Activated CD4-positive, CD25-positive, alpha-beta regulatory T cell treated with anti-CD3 and anti-CD28 coated beads, Interleukin-2, amount 50 U/mL, for 72 hours (primary cell): Measurements from ENCODE around the gene HHAT.
"Not testable (repeated sequence)": the region's sequence is repeated elsewhere in the genome, so short reads cannot be mapped to it uniquely, and the experiment has no call there.

Experiments
- DNase-seq: peaks from one replicate; pipeline ENCODE4 v3.0.0; 2021

Gene HHAT

GRCh38 chr1:210315529-210315928 lies 13.2 kb upstream of the HHAT start:
- no peak for DNase-seq

DNA sequence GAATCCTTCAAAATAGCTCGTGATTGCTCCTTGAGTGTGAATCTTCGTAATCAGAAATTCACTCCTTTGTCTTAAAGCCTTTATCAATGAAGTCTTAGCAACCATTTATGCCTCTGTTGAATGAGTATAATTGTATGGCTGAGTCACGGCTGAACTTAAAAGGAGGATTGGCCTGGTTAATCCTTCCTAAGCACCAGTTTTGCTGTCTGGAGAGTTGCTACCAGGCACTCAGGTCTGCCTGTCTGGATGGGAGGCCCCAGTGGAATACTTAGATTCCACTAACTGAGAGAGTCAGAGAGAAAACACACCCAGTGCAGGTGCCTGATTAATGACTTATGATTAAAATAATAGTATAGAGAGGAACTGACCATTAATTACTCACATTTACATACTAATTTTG lies 7.6 kb upstream of the HHAT start:
- DNase-seq = no peak

DNA sequence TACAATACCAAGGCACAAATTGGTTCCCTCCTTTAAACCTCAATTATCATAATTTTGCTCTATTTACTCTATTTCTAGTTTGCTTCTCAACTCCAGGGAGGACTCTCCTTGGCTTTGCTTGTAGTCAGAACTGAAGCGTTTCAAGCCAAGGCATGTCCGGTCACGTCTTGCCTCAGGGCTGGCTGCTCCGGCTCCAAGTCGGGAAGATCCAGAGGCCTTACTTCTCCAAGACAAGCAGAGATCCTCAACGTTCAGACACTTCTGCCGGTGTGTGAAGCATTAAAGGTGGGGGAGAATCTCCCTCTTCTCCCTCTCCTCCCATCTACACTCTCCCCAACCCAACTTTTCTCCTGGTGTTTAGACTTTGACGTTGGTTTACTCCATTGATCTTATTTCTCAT lies 7.2 kb upstream of the HHAT start:
- no peak for DNase-seq

GRCh38 chr1:210323957-210324356 lies 4.7 kb upstream of the HHAT start:
- no peak for DNase-seq

DNA sequence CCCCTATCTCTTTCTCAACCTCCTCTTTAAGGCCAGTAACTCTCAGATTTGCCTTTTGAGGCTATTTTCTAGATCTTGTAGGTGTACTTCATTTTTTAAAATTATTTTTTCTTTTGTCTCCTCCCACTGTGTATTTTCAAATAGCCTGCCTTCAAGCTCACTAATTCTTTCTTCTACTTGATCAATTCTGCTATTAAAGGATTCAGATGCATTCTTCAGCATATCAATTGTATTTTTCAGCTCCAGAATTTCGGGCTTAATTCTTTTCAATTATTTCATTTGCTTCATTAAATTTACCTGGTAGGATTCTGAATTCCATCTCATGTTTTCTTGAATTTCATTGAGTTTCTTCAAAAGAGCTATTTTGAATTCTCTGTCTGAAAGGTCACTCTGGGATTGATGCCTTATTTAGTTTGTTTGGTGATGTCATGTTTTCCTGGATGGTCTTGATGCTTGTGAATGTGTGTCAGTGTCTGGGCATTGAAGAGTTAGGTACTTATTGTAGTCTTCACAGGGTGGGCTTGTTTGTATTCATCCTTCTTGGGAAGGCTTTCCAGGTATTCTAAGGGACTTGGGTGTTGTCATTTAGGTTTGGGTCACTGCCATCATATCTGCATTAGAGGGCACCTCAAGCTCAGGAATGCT lies 3.6 kb upstream of the HHAT start:
- no peak for DNase-seq

GRCh38 chr1:210328032-210328745 lies 513 bp upstream of the HHAT start:
- DNase-seq = no peak

DNA sequence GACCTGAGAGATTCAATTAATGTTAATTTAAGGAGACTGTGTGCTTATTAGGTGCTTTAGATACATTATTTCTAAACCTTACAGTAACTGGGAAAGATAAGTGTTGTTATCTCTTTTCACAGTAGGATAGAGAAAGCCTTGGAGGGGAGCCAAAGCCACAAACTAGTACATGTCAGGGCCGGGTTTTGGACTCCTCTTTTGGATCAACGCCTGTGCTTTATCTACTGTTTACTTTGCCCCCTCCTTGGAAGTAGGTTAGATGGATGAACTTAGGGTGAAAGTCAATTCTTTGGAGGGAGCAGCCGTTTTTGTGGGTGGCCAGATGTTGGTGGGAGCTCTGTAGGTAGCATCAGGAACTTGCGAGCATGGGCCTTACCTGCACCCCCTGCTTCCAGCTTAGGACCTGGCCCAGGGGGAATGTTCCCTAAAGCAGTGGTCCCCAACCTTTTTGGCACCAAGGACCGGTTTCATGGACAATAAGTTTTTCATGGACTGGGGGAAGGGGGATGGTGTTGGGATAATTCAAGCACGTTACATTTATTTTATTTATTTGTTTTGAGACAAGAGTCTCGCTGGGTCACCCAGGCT lies 1.7 kb downstream of the HHAT start:
- DNase-seq = no peak

DNA sequence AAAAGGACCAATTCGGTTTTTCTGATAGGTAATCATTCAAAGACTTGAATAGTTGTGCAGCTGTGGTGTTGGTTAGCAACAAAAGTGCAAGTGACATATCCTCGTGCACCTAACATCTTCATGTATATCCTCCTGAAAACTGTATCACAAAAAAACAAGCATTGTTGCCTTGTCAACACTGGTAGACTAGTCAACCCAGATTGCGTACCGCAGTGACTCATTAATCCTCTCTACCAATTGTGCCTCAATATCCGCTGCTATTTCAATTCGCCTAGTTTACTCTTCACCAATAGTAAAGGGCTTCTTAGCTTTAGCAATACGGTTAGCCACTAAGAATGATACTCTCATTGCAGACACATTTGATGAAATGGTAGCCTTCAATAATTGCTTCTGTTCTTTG lies 3.5 kb downstream of the HHAT start:
- no peak for DNase-seq

DNA sequence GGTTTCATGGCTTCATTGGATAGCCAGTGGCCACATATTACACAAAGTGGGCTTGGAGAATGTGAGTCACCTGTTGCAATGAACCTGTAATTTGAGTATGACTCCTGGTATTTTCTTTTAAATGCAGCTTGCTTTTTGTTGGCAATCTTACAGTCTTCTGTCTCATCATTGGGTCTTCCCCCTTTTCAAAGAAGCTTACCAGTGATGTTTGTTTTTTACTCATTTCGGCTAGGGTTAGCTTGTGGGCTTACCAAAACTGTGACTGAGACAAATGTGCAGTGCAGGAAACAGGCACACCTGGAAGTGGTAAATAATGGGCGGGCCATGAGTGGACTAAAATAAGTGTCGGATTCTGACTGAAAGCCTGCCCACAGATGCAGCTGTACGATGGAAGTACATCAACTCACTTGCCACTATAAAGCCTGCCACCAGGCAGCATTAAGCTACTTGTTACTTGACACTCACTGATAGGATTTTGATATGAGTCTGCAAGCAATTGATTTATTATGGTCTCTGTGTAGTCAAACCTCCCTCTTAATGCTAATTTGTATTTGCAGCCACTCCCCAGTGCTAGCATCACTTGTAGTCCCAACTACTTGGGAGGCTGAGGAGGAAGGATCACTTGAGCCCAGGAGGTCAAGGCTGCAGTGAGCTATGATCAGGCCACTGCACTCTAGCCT lies 4.2 kb downstream of the HHAT start:
- DNase-seq = no peak

- no peak for DNase-seq
These were observed 6.3 kb downstream of the HHAT start for GRCh38 chr1:210335001-210335400.

- DNase-seq = no peak
These were observed 7.7 kb downstream of the HHAT start for GRCh38 chr1:210336362-210336761.

DNA sequence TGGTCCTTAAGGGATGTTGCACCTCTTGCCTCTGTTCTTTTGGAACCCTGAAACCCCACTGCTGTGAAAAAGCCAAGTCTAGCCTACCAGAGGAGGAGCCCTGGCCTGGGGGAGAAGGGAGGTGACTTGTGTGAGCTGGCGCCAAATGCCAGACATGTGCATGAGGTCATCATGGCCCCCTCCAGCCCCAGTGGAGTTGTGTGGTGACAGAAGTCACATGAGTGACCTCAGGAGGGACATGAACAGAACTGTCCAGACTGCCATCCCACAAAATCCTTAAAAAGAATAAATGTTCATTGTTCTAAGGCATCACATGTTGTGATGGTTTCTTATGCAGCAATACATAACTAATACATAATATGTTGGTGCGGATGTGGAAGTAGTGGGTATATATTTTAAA lies 10.8 kb downstream of the HHAT start:
- DNase-seq = no peak

DNA sequence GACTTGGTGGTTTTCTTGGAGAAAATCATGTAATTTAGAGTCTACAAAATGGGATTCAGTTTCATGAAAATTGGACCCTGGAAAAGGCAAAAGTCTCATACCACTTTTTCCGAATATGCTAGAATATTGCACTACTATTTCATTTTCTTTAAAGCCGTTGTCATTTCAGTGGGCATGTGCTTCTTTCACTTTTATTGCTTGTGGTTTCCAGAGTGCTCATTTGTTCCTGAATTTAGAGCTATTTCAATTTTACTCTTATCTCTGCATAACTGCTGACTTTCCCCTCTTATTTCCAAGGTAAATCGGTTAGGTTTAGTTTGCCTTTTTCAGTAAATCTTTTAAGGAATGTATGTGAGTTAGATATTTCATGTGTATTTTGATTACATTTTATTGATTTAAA lies 11.6 kb downstream of the HHAT start:
- DNase-seq = no peak

GRCh38 chr1:210340841-210341240 lies 12.1 kb downstream of the HHAT start:
- DNase-seq = no peak

DNA sequence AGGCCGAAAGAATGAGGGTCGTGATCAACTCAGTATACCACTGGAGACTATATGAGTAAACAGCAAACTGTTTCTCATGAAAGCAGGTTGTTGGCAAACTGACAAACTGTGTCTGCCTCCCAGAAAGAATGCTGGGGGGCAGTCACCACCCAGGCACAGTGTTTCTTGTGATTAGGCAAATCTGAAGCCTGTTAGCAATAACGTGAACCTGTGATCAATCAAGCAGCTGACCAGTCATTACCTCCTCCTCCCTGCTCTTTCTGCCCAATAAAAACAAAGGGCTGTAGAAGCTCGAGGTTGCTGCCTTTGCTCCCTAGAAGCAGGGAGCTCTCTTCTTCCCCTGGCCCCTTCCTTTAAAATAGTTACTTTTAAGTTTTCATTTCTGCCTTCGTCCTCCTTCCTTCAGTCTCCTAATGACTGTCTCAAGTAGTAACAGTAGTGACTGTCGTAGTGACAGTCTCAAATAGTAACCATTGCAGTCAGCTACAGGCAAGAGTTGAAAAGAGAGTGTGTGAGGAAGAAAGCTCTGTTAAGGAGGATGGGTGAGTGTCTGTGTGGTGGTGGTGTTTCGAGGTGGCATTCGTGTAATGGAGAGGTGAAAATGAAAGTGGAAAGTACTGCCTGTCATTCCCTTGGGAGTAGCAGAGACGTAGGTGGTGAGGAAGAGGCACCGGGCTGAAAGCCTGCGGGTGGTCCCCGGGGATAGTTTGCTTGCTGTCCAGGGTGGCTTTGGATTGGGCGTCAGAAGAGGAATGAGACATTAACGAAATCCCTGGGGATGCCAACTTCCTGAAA lies 14.5 kb downstream of the HHAT start:
- no peak for DNase-seq

DNA sequence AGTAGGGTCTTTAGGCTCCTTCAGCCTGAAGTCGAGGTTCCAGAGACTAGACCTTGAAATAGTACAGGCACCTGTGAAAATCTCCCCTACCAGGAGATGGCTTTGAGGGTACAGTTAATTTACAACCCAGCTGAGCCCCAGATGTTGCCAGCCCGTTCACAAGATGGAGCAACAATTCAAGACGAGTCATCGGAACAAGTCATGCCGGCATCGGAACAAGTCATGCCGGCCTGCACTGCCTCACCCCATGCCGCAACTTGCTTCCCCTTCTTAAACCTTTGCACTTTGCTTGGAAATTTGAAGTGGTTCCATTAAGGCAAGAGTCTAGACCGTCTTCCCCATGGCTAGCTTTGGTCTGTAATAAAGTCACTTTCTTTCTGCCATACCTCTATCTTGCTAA lies 16.0 kb downstream of the HHAT start:
- no peak for DNase-seq

DNA sequence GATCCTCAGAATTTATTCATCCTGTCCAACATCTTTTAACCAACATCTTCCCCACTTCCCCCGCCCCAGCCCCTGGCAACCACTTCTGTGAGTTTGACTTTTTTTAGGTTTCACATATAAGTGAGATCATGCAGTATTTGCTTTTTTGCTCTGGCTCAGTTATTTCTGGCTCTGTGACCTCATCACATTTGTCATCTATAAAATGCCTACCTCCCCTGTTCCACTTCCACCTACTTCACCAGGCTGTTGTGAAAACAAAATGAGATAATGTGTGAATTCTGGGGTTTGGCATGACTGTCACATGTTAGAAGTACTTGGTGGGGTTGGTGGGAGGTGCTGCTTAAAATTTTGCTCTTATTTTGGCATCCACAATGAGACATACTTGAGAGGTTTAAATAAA lies 18.4 kb downstream of the HHAT start:
- no peak for DNase-seq

DNA sequence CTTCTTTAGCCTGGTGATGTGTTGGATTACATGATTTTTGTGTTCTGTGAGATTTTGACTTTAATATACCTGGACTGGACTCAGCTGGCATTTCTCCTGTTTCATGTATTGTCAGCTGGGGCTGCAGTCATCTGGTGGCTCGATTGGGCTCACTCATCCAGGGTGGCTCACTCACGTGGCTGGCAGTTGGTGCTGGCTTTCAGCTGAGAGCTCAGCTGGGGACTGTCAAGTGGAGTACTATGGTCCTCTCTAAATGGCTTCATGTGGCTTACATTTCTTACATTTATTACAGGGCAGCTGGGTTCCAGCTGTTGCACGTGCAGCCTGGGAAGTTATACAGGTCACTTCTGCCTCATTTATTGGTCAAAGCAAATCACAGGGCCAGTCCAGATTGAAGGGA lies 22.8 kb downstream of the HHAT start:
- DNase-seq = no peak

- no peak for DNase-seq
These were observed 23.9 kb downstream of the HHAT start for GRCh38 chr1:210352575-210352974.

DNA sequence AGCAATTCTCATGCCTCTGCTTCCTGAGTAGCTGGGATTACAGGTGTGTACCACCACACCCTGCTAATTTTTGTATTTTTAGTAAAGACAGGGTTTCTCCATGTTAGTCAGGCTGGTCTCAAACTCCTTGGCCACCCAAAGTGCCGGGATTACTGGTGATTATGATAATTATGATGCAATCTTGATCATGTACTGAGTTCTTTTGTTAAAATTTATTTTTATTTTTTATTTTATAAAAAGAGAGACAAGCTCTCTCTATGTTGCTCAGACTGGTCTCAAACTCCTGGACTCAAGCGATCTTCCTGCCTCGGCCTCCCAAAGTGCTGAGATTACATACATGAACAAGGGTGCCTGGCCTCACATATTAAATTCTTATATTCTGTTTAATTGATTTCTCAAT lies 25.6 kb downstream of the HHAT start:
- not testable (repeated sequence) for DNase-seq

- no peak for DNase-seq
These were observed 29.9 kb downstream of the HHAT start for GRCh38 chr1:210358626-210359025.

DNA sequence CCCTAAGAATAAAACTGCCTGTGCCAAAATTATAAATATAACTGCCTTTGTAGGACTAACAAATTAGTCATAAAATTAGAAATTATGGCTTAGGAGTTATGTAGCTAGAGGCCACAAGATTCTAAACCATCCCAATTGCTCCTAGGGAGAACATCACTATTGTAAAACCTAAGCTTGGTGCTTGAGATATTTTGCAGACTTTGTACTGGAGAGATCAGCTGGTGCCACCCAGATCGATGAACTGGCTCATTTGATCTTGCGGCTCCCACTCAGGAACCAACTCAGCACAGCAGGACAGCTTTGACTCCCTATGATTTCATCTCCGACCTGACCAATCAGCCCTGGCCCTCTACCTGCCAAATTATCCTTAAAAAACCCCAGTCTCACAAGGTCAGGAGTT lies 30.6 kb downstream of the HHAT start:
- DNase-seq = no peak

DNA sequence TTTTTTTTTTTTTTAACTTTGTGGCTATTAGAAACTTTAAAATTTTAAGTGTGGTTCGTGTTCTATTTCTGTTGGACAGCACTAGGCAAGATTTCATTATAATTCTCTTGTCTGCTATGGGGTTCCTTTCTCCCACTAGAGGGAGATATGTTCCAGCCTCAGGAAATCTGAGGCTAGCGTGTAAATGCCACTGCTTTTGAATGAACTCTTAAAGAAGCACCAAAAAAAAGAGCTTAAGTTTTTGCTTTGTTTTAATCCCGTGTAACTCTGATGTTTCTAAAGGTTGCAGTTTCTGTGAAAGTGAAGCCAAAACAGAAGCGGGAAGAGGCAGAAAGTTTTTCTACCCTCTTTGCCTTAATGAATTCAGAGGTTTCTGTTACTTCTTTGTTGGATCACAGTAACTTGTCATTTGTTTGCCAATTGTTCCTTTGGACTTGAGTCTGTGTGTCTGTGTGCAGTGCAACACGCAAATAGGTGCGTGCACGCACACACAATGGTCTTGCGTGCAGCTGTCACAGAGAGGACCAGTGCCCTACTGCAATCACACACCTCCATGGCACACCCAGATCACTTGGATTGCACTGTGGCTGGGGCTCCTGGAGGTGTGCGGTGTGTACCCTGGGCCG lies 32.3 kb downstream of the HHAT start:
- DNase-seq = no peak
